SU-DHL-6 (cell line): ENCODE results near the gene TMEM200B.

Source experiments
- H2AFZ ChIP-seq: fragments of 200-600 bp; sonication (generic); 2 replicates; pipeline ENCODE4 v1.6.1; 2014; ENCODE audit warnings: low read depth, mild to moderate bottlenecking, moderate library complexity, mixed read lengths, antibody characterized with exemption, low read length; ENCODE audit not compliant: severe bottlenecking
- H3F3A ChIP-seq: fragments of 200-600 bp; shearing (Covaris generic); 2 replicates; pipeline ENCODE4 v1.6.0; 2016; ENCODE audit warnings: antibody characterized with exemption, mild to moderate bottlenecking; ENCODE audit not compliant: insufficient read depth
- H3K27ac ChIP-seq: fragments of 200-600 bp; sonication (generic); 2 replicates; pipeline ENCODE4 v1.5.1; 2016; ENCODE audit warnings: low read depth, mild to moderate bottlenecking, low read length, moderate library complexity, mixed read lengths
- H3K27me3 ChIP-seq: fragments of 200-600 bp; sonication (generic), shearing (Covaris generic); 2 replicates; pipeline ENCODE4 v1.6.0; 2014; ENCODE audit warnings: mild to moderate bottlenecking, low read length
- H3K36me3 ChIP-seq: fragments of 200-600 bp; sonication (generic); 2 replicates; pipeline ENCODE4 v1.6.1; 2014; ENCODE audit warnings: mild to moderate bottlenecking, low read length, mixed read lengths
- H3K4me2 ChIP-seq: fragments of 300-600, 200-600 bp; shearing (Covaris generic), sonication (generic); 2 replicates; pipeline ENCODE4 v1.6.0; 2014; ENCODE audit warnings: low read length, low read depth, mild to moderate bottlenecking; ENCODE audit not compliant: poor library complexity, severe bottlenecking
- H3K4me3 ChIP-seq: fragments of 200-600 bp; sonication (generic); 2 replicates; pipeline ENCODE4 v1.5.1; 2014; ENCODE audit warnings: antibody characterized with exemption, low read length, mild to moderate bottlenecking, mixed read lengths; ENCODE audit not compliant: insufficient read depth, poor library complexity, severe bottlenecking
- H3K79me2 ChIP-seq: fragments of 200-600 bp; sonication (generic); 2 replicates; pipeline ENCODE4 v1.6.1; 2014; ENCODE audit warnings: mild to moderate bottlenecking, low read length, moderate library complexity; ENCODE audit not compliant: insufficient read depth
- H3K9ac ChIP-seq: fragments of 200-600 bp; sonication (generic); 2 replicates; pipeline ENCODE4 v1.7.0; 2014; ENCODE audit warnings: mild to moderate bottlenecking, low read length
- H3K9me2 ChIP-seq: fragments of 200-600 bp; sonication (generic); replicated peaks from 2 replicates; pipeline ENCODE4 v1.6.1; 2014; ENCODE audit warnings: low read length; ENCODE audit not compliant: insufficient read depth
- H3K9me3 ChIP-seq: fragments of 200-600 bp; sonication (generic); 2 replicates; pipeline ENCODE4 v1.6.1; 2014; ENCODE audit warnings: low read length, mixed read lengths; ENCODE audit not compliant: insufficient read depth
- H4K20me1 ChIP-seq: fragments of 200-600 bp; sonication (generic); 2 replicates; pipeline ENCODE4 v1.6.1; 2014; ENCODE audit warnings: low read depth, mild to moderate bottlenecking, antibody characterized with exemption, low read length, moderate library complexity, mixed read lengths
- CTCF ChIP-seq: fragments of 200-600 bp; sonication (generic); IDR thresholded peaks from one replicate; pipeline ENCODE4 v1.5.1; 2017; ENCODE audit warnings: antibody characterized with exemption, mild to moderate bottlenecking, low read length, moderate library complexity; ENCODE audit not compliant: insufficient read depth, poor library complexity, severe bottlenecking
- EZH2phosphoT487 ChIP-seq: fragments of 200-600 bp; sonication (generic), shearing (Covaris generic); conservative IDR thresholded peaks from 2 replicates; pipeline ENCODE4 v1.6.1; 2018; ENCODE audit warnings: mild to moderate bottlenecking, antibody characterized with exemption, low read length, moderate library complexity, mixed read lengths

TMEM200B gene

GRCh38 chr1:29162025-29162424 lies 38.3 kb upstream of the TMEM200B start:
- peaks cover 35% of the 10 kb centered on the region for H4K20me1 ChIP-seq
- H3K9me3 ChIP-seq = no peaks in the 10 kb centered on the region
- H3K4me3 ChIP-seq = no peak overlapping the region
- H3F3A ChIP-seq = peaks cover 11% of the 10 kb centered on the region; the same call in 1 of the 2 replicates
- H2AFZ ChIP-seq = no peak overlapping the region
- no peaks in the 10 kb centered on the region for H3K9me2 ChIP-seq
- H3K27ac ChIP-seq = no peak overlapping the region
- peaks cover 51% of the 10 kb centered on the region; the same call in 1 of the 2 replicates for H3K36me3 ChIP-seq
- no peaks in the 10 kb centered on the region for H3K27me3 ChIP-seq
- TF ChIP-seq EZH2phosphoT487 (no peak), CTCF (no peak)
- H3K4me2 ChIP-seq = no peak overlapping the region
- no peak overlapping the region for H3K9ac ChIP-seq
- H3K79me2 ChIP-seq = peaks cover 75% of the 10 kb centered on the region

GRCh38 chr1:29159773-29160172 lies 36.1 kb upstream of the TMEM200B start:
- H3K4me3 ChIP-seq = no peak overlapping the region
- TF ChIP-seq CTCF (no peak), EZH2phosphoT487 (no peak)
- H3K9me3 ChIP-seq = no peaks in the 10 kb centered on the region
- H3K36me3 ChIP-seq = peaks cover 42% of the 10 kb centered on the region; the same call in 1 of the 2 replicates
- H3K27me3 ChIP-seq = no peaks in the 10 kb centered on the region
- no peaks in the 10 kb centered on the region for H3K9me2 ChIP-seq
- H3K4me2 ChIP-seq = no peak overlapping the region
- no peak overlapping the region for H2AFZ ChIP-seq
- peaks cover 65% of the 10 kb centered on the region for H3K79me2 ChIP-seq
- H3K9ac ChIP-seq = no peak overlapping the region
- H4K20me1 ChIP-seq = peaks cover 35% of the 10 kb centered on the region
- no peak overlapping the region for H3K27ac ChIP-seq
- H3F3A ChIP-seq = peaks cover 11% of the 10 kb centered on the region; the same call in 1 of the 2 replicates

- TF ChIP-seq EZH2phosphoT487 = no peak
- Histone ChIP-seq H3K9me2 (no peaks in the 10 kb centered on the region), H2AFZ (no peak overlapping the region), H4K20me1 (peaks cover 17% of the 10 kb centered on the region), H3K27ac (no peak overlapping the region), H3K4me3 (no peak overlapping the region), H3K36me3 (peaks cover 46% of the 10 kb centered on the region; the same call in 1 of the 2 replicates), H3F3A (peaks cover 5% of the 10 kb centered on the region; the same call in 1 of the 2 replicates), H3K9me3 (no peaks in the 10 kb centered on the region), H3K4me2 (no peak overlapping the region), H3K79me2 (peaks cover 43% of the 10 kb centered on the region), H3K9ac (no peak overlapping the region), H3K27me3 (no peaks in the 10 kb centered on the region)
These were observed 33.5 kb upstream of the TMEM200B start for GRCh38 chr1:29157269-29157601.

GRCh38 chr1:29156543-29157268 lies 33.0 kb upstream of the TMEM200B start:
- Histone ChIP-seq H2AFZ (no peak overlapping the region), H3K4me3 (no peak overlapping the region), H3K9ac (no peak overlapping the region), H3K9me2 (no peaks in the 10 kb centered on the region), H3K9me3 (no peaks in the 10 kb centered on the region), H3K27me3 (no peaks in the 10 kb centered on the region), H3K36me3 (peaks cover 47% of the 10 kb centered on the region; the same call in 1 of the 2 replicates), H3K79me2 (peaks cover 38% of the 10 kb centered on the region), H3K4me2 (no peak overlapping the region), H3F3A (peaks cover 5% of the 10 kb centered on the region; the same call in 1 of the 2 replicates), H4K20me1 (peaks cover 17% of the 10 kb centered on the region), H3K27ac (no peak overlapping the region)
- TF ChIP-seq EZH2phosphoT487 (no peak), CTCF (no peak)
